Vagina (tissue), 2 donors: ENCODE results near the gene PICALM.

Experiments
- POLR2A ChIP-seq, 2 donors: fragments of 450-650 bp; IDR thresholded peaks; one replicate each; pipeline ENCODE4 v1.6.1; 2017; ENCODE audit warnings: antibody characterized with exemption in 2 of 2, mild to moderate bottlenecking in 2 of 2, moderate library complexity in 2 of 2
- TF ChIP-seq, protein P1 (sequence below), 3 experiments: fragments of 450-650 bp in 2 of 3; fragments of 200-600 bp in 1 of 3; sonication (generic) in 1 of 3; IDR thresholded peaks; one replicate each; pipeline ENCODE4 v1.5.1; 2017 to 2019; ENCODE audit warnings: antibody characterized with exemption in 3 of 3, mild to moderate bottlenecking in 2 of 3, moderate library complexity in 2 of 3

DNA sequence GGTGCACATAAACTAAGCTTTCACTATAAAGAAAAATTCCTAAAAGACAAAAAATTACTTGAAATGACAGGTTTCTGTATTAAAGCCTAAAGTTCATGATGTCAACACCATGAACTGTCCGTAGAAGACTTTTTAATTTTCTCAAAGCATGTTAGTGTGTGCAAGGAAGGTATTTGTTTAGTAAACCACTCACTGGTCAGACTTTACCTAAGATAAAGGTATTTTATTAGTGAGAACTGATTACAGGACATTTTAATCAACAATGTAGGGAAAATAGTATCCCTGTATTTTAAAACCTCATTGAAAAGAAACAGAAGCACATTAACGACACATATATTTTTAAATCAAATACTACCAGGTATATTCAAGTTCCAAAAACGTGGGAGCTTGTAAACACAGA lies 2.9 kb downstream of the PICALM start:
- no peak for TF ChIP-seq POLR2A (IDR thresholded peaks at IDR 0.05)
- TF ChIP-seq, protein P1, sequence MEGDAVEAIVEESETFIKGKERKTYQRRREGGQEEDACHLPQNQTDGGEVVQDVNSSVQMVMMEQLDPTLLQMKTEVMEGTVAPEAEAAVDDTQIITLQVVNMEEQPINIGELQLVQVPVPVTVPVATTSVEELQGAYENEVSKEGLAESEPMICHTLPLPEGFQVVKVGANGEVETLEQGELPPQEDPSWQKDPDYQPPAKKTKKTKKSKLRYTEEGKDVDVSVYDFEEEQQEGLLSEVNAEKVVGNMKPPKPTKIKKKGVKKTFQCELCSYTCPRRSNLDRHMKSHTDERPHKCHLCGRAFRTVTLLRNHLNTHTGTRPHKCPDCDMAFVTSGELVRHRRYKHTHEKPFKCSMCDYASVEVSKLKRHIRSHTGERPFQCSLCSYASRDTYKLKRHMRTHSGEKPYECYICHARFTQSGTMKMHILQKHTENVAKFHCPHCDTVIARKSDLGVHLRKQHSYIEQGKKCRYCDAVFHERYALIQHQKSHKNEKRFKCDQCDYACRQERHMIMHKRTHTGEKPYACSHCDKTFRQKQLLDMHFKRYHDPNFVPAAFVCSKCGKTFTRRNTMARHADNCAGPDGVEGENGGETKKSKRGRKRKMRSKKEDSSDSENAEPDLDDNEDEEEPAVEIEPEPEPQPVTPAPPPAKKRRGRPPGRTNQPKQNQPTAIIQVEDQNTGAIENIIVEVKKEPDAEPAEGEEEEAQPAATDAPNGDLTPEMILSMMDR (IDR thresholded peaks at IDR 0.05), result no peak
